ENCODE measurements around the gene GPR18. TPM values are rescaled to one million over a fixed set of nuclear protein-coding genes. Genes with fewer than 3 reads are reported as not detected.

The GPR18 gene
- total RNA-seq, 2 donors from 2014 or later = not detected

GRCh38 chr13:99271249-99271648, 13.1 kb upstream of the GPR18 start:
- intact Hi-C loops (cut with DNase I) = no loop called here
- DNase-seq (ENCODE audit: low spot score) = no peak

GRCh38 chr13:99270518-99270917, 12.3 kb upstream of the GPR18 start:
- intact Hi-C loops (cut with DNase I) = no loop called here
- no peak for DNase-seq (ENCODE audit: low spot score)

- DNase-seq (ENCODE audit: low spot score) = no peak
- intact Hi-C loops (cut with DNase I) = loop anchor here in 1 of 2 donors (5.0 kb wide), 1 partner anchor 92 kb away; no protein-coding TSS in a partner anchor
These were observed 11.6 kb upstream of the GPR18 start for GRCh38 chr13:99269627-99270241.

- intact Hi-C loops (cut with DNase I) = loop anchor here in 1 of 2 donors (5.0 kb wide), 1 partner anchor 92 kb away; no protein-coding TSS in a partner anchor
- DNase-seq (ENCODE audit: low spot score) = no peak
These were observed 10.6 kb upstream of the GPR18 start for GRCh38 chr13:99268822-99269221.

- DNase-seq (ENCODE audit: low spot score) = no peak
- intact Hi-C loops (cut with DNase I) = loop anchor here in 1 of 2 donors (5.0 kb wide), 1 partner anchor 91 kb away; no protein-coding TSS in a partner anchor
These were observed 9.7 kb upstream of the GPR18 start for GRCh38 chr13:99267927-99268326.

- DNase-seq (ENCODE audit: low spot score) = no peak
- intact Hi-C loops (cut with DNase I) = loop anchor here in 1 of 2 donors (5.0 kb wide), 1 partner anchor 90 kb away; no protein-coding TSS in a partner anchor
These were observed 8.6 kb upstream of the GPR18 start for GRCh38 chr13:99266827-99267226.

GRCh38 chr13:99265821-99266426, 7.7 kb upstream of the GPR18 start:
- intact Hi-C loops (cut with DNase I) = loop anchor here in 1 of 2 donors (5.0 kb wide), 1 partner anchor 89 kb away; no protein-coding TSS in a partner anchor
- DNase-seq (ENCODE audit: low spot score) = no peak

GRCh38 chr13:99265162-99265800, 7.1 kb upstream of the GPR18 start:
- DNase-seq (ENCODE audit: low spot score) = no peak
- intact Hi-C loops (cut with DNase I) = loop anchor here in 1 of 2 donors (5.0 kb wide), 1 partner anchor 88 kb away; no protein-coding TSS in a partner anchor

- DNase-seq (ENCODE audit: low spot score) = no peak
- intact Hi-C loops (cut with DNase I) = loop anchor here in 1 of 2 donors (1.0 kb wide), 1 partner anchor 26 kb away; no protein-coding TSS in a partner anchor
These were observed 5.9 kb upstream of the GPR18 start for GRCh38 chr13:99264051-99264450.

- no peak for DNase-seq (ENCODE audit: low spot score)
- intact Hi-C loops (cut with DNase I) = no loop called here
These were observed 5.1 kb upstream of the GPR18 start for GRCh38 chr13:99263126-99263785.

- intact Hi-C loops (cut with DNase I) = no loop called here
- no peak for DNase-seq (ENCODE audit: low spot score)
These were observed 2.9 kb upstream of the GPR18 start for GRCh38 chr13:99261059-99261458.

- intact Hi-C loops (cut with DNase I) = no loop called here
- DNase-seq (ENCODE audit: low spot score) = no peak
These were observed 2.0 kb upstream of the GPR18 start for GRCh38 chr13:99260216-99260615.

GRCh38 chr13:99258946-99259345, 767 bp upstream of the GPR18 start:
- intact Hi-C loops (cut with DNase I) = no loop called here
- no peak for DNase-seq (ENCODE audit: low spot score)

GRCh38 chr13:99257291-99257690, 888 bp downstream of the GPR18 start:
- DNase-seq (ENCODE audit: low spot score) = no peak
- intact Hi-C loops (cut with DNase I) = no loop called here

- intact Hi-C loops (cut with DNase I) = no loop called here
- no peak for DNase-seq (ENCODE audit: low spot score)
These were observed 1.5 kb downstream of the GPR18 start for GRCh38 chr13:99256709-99257108.

- intact Hi-C loops (cut with DNase I) = no loop called here
- no peak for DNase-seq (ENCODE audit: low spot score)
These were observed 1.9 kb downstream of the GPR18 start for GRCh38 chr13:99256283-99256682.

- no peak for DNase-seq (ENCODE audit: low spot score)
- intact Hi-C loops (cut with DNase I) = no loop called here
These were observed 2.9 kb downstream of the GPR18 start for GRCh38 chr13:99255271-99255670.

GRCh38 chr13:99254830-99255229, 3.3 kb downstream of the GPR18 start:
- no peak for DNase-seq (ENCODE audit: low spot score)
- intact Hi-C loops (cut with DNase I) = no loop called here

GRCh38 chr13:99251921-99252320, 6.3 kb downstream of the GPR18 start:
- no peak for DNase-seq (ENCODE audit: low spot score)
- intact Hi-C loops (cut with DNase I) = no loop called here
